ENCODE results near the gene PRRG4. TPM values are rescaled to one million over a fixed set of nuclear protein-coding genes. Genes with fewer than 3 reads are reported as not detected.

PRRG4 gene
- total and polyA plus RNA-seq, 2 of the 13 experiments (the other 11 are each of a cell fraction or from before 2014, with no cell fraction given): 0.24 to 0.95 TPM

DNA sequence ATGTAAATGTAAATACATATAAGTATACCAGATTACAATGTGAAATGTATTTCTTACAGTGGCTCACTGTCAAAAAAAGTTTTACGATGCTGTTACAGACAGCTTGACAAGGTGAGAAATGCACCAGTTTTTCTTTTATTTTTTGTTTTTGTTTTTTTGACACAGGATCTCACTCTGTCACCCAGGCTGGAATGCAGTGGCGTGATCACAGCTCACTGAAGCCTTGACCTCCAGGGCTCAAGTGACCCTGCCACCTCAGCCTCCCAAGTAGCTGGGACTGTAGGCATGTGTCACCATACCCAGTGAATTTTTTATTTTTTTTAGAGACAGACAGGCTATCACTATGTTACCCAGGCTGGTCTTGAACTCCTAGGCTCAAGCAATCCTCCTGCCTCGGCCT is 44.5 kb upstream of the PRRG4 start (continued):
- TF ChIP-seq, protein P1, sequence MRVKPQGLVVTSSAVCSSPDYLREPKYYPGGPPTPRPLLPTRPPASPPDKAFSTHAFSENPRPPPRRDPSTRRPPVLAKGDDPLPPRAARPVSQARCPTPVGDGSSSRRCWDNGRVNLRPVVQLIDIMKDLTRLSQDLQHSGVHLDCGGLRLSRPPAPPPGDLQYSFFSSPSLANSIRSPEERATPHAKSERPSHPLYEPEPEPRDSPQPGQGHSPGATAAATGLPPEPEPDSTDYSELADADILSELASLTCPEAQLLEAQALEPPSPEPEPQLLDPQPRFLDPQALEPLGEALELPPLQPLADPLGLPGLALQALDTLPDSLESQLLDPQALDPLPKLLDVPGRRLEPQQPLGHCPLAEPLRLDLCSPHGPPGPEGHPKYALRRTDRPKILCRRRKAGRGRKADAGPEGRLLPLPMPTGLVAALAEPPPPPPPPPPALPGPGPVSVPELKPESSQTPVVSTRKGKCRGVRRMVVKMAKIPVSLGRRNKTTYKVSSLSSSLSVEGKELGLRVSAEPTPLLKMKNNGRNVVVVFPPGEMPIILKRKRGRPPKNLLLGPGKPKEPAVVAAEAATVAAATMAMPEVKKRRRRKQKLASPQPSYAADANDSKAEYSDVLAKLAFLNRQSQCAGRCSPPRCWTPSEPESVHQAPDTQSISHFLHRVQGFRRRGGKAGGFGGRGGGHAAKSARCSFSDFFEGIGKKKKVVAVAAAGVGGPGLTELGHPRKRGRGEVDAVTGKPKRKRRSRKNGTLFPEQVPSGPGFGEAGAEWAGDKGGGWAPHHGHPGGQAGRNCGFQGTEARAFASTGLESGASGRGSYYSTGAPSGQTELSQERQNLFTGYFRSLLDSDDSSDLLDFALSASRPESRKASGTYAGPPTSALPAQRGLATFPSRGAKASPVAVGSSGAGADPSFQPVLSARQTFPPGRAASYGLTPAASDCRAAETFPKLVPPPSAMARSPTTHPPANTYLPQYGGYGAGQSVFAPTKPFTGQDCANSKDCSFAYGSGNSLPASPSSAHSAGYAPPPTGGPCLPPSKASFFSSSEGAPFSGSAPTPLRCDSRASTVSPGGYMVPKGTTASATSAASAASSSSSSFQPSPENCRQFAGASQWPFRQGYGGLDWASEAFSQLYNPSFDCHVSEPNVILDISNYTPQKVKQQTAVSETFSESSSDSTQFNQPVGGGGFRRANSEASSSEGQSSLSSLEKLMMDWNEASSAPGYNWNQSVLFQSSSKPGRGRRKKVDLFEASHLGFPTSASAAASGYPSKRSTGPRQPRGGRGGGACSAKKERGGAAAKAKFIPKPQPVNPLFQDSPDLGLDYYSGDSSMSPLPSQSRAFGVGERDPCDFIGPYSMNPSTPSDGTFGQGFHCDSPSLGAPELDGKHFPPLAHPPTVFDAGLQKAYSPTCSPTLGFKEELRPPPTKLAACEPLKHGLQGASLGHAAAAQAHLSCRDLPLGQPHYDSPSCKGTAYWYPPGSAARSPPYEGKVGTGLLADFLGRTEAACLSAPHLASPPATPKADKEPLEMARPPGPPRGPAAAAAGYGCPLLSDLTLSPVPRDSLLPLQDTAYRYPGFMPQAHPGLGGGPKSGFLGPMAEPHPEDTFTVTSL (CRISPR knock-in tag; IDR thresholded peaks at IDR 0.05; ENCODE audit: borderline replicate concordance): no peak
- TF ChIP-seq ZNF619 (CRISPR knock-in tag; IDR thresholded peaks at IDR 0.05): no peak
- peak; percentile 48 for TF ChIP-seq NR2F6 (IDR thresholded peaks at IDR 0.05)
- peak; percentile 45 for TF ChIP-seq NR2F6 (CRISPR knock-in tag; IDR thresholded peaks at IDR 0.05)
- TF ChIP-seq, protein P2, sequence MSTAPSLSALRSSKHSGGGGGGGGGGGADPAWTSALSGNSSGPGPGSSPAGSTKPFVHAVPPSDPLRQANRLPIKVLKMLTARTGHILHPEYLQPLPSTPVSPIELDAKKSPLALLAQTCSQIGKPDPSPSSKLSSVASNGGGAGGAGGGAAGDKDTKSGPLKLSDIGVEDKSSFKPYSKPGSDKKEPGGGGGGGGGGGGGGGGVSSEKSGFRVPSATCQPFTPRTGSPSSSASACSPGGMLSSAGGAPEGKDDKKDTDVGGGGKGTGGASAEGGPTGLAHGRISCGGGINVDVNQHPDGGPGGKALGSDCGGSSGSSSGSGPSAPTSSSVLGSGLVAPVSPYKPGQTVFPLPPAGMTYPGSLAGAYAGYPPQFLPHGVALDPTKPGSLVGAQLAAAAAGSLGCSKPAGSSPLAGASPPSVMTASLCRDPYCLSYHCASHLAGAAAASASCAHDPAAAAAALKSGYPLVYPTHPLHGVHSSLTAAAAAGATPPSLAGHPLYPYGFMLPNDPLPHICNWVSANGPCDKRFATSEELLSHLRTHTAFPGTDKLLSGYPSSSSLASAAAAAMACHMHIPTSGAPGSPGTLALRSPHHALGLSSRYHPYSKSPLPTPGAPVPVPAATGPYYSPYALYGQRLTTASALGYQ (CRISPR knock-in tag; IDR thresholded peaks at IDR 0.05): no peak
- TF ChIP-seq ZNF510 (CRISPR knock-in tag; IDR thresholded peaks at IDR 0.05; ENCODE audit: low read depth): no peak
- TF ChIP-seq, protein P3, sequence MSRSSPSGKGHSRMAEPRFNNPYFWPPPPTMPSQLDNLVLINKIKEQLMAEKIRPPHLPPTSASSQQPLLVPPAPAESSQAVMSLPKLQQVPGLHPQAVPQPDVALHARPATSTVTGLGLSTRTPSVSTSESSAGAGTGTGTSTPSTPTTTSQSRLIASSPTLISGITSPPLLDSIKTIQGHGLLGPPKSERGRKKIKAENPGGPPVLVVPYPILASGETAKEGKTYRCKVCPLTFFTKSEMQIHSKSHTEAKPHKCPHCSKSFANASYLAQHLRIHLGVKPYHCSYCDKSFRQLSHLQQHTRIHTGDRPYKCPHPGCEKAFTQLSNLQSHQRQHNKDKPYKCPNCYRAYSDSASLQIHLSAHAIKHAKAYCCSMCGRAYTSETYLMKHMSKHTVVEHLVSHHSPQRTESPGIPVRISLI (CRISPR knock-in tag; IDR thresholded peaks at IDR 0.05; ENCODE audit: borderline replicate concordance): no peak
- TF ChIP-seq, protein P4, sequence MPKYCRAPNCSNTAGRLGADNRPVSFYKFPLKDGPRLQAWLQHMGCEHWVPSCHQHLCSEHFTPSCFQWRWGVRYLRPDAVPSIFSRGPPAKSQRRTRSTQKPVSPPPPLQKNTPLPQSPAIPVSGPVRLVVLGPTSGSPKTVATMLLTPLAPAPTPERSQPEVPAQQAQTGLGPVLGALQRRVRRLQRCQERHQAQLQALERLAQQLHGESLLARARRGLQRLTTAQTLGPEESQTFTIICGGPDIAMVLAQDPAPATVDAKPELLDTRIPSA (CRISPR knock-in tag; IDR thresholded peaks at IDR 0.05; ENCODE audit: borderline replicate concordance): no peak
- no peak for TF ChIP-seq ARNT2 (CRISPR knock-in tag; IDR thresholded peaks at IDR 0.05; ENCODE audit: low read depth)
- no peak for TF ChIP-seq CENPX (CRISPR knock-in tag; IDR thresholded peaks at IDR 0.05)
- no peak for TF ChIP-seq TOE1 (CRISPR knock-in tag; IDR thresholded peaks at IDR 0.05)
- TF ChIP-seq, protein P5, sequence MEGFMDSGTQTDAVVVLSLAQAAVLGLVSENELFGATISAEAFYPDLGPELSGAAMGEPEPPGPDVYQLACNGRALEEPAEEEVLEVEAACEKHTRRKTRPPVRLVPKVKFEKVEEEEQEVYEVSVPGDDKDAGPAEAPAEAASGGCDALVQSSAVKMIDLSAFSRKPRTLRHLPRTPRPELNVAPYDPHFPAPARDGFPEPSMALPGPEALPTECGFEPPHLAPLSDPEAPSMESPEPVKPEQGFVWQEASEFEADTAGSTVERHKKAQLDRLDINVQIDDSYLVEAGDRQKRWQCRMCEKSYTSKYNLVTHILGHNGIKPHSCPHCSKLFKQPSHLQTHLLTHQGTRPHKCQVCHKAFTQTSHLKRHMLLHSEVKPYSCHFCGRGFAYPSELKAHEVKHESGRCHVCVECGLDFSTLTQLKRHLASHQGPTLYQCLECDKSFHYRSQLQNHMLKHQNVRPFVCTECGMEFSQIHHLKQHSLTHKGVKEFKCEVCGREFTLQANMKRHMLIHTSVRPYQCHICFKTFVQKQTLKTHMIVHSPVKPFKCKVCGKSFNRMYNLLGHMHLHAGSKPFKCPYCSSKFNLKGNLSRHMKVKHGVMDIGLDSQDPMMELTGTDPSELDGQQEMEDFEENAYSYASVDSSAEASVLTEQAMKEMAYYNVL (CRISPR knock-in tag; IDR thresholded peaks at IDR 0.05; ENCODE audit: borderline replicate concordance): no peak
- TF ChIP-seq ZNF530 (CRISPR knock-in tag; IDR thresholded peaks at IDR 0.05; ENCODE audit: low read depth): no peak
- TF ChIP-seq, protein P6, sequence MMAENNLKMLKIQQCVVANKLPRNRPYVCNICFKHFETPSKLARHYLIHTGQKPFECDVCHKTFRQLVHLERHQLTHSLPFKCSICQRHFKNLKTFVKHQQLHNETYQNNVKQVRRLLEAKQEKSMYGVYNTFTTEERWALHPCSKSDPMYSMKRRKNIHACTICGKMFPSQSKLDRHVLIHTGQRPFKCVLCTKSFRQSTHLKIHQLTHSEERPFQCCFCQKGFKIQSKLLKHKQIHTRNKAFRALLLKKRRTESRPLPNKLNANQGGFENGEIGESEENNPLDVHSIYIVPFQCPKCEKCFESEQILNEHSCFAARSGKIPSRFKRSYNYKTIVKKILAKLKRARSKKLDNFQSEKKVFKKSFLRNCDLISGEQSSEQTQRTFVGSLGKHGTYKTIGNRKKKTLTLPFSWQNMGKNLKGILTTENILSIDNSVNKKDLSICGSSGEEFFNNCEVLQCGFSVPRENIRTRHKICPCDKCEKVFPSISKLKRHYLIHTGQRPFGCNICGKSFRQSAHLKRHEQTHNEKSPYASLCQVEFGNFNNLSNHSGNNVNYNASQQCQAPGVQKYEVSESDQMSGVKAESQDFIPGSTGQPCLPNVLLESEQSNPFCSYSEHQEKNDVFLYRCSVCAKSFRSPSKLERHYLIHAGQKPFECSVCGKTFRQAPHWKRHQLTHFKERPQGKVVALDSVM (CRISPR knock-in tag; IDR thresholded peaks at IDR 0.05): peak; percentile 45; the same call in 1 of the 2 replicates
- TF ChIP-seq NPAS2 (CRISPR knock-in tag; IDR thresholded peaks at IDR 0.05; ENCODE audit: borderline replicate concordance): no peak
- TF ChIP-seq NR2F1 (CRISPR knock-in tag; IDR thresholded peaks at IDR 0.05): peak; percentile 60 to 76; a peak in 3 of 4 replicates
